KBM-7 (cell line): ENCODE data around the gene SLC1A2.

Experiments used
- DNase-seq: peaks from one replicate; pipeline ENCODE4 v3.0.0-alpha.2; 2015
- in situ Hi-C: fragments of 300-500 bp; cut with MboI; formaldehyde crosslinking; loops from 2 replicates; pipeline ENCODE4 v1.14.3; 2020; ENCODE audit warnings: low sequenced_read_pairs, low pct_unique_long_range_greater_than_20kb, mixed read lengths

Gene SLC1A2

DNA sequence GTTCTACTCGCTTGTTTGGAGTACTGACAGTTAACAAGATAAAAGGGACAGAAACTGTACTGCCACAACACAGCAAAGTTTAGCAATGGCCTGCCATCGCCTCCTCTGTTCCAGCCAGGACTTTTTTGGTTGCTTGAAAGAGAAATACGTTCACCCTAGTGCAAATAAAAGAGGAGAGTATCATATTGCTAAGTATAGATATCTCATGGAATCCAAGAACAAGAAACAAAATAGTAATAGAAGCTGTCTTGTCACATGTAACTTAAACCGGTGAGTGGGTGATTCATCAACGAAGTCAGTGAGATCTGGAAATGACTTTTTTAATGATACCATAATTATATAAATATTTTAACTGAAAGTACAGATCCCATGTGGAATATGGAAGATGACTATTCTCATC is 35.4 kb downstream of the SLC1A2 start:
- no peak for DNase-seq
- in situ Hi-C loops: no loop called here

DNA sequence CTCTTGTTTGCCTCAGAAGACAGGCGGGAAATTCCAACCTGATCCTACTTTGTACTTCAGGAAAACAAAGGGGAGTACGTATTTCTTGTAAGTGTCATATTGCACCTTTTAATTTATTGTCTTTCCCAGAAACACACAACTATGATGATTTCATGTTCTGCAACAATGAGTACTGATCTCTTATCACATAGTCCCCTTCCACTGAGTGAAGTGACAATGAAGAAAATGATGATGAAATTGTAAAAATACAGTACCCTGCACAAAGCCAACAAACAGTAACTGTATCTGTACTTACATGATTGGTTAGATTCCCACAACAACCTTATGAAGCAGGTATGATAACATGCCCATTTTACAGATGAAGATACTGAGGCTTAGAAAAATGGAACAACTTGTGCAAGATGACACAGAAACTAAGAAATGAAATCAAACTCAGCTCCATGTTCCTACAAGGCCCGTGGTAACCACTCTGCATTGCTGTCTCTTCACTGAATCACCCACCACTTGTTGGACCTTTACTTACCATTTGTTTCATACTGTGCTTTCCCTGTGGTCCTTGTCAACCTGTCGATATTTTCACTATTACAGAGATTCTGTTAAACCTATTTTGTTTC is 37.5 kb downstream of the SLC1A2 start:
- in situ Hi-C loops: no loop called here
- DNase-seq: no peak

DNA sequence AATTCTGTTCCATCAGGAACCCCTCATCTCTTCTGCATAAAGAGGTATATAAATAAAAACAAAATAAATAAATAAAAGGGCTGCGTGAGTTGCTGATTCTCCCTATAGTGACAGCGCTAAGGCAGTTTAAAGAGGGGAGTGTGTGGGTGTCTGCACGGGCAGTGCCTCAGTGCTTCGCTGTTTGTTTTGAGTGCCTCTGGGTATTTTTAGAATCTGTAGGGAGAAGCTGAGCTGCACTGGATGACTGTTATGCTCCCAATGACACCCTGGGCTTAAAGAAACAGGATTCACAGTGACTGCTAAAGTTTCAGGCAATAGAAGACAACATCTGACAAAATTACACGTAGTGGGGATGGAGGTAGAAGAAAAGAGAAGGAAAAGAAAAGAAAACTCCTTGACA is 38.8 kb downstream of the SLC1A2 start:
- DNase-seq: no peak
- in situ Hi-C loops: no loop called here

DNA sequence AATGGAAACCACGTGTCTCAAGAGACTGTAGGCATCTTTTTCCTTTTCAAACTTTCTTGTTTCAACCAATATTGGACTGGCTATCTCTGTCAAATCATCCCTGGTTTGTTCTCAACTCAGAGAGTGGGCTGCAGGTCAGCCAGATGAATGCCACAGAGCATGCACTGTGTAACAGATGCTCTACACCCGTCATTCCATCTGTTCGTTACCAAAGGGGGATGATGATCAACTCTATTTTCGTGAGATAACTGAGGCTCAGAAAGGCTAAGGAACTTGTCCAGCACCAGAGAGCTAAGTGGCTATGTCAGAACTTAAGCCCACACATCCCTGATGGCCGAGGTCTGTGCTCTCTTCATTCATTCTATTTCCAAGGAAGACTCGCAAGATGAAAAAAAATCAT is 42.1 kb downstream of the SLC1A2 start:
- in situ Hi-C loops: no loop called here
- DNase-seq: no peak

DNA sequence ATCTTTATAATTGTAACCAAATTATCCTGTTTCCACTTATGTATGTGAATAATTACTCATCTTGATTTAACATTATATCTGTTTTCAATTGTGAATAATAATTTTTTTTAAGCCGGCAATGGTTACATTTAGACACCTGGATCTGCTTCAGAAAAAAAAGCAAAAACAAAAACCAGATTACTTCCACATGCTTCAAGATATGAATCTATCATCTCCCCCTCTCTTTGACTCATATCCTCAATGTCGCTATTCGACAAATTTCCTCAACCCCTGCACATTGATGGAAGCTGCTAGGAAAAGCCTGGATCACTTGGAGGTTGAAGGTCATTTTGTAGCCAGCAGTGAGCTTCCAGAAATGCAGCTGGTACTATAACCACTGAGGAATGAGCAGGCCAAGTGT is 42.7 kb downstream of the SLC1A2 start:
- in situ Hi-C loops: no loop called here
- no peak for DNase-seq

DNA sequence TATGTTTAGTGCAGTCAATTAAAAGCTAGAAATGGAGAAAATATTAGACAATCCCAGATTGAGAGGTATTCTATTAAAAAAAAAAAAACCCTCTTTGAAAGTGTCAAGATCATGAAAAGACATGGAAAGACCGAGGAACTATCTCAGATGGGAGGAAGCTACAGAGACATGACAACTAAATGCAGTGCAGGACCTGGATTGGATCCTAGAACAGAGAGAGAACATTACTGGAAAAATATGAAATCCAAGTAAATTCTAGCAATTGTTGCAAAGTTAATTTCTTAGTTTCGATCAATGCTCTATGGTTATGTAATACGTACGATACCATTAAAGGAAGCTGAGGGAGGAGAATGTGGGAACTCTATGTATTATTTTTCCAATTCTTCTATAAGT is 43.2 kb downstream of the SLC1A2 start:
- DNase-seq: no peak
- in situ Hi-C loops: no loop called here

DNA sequence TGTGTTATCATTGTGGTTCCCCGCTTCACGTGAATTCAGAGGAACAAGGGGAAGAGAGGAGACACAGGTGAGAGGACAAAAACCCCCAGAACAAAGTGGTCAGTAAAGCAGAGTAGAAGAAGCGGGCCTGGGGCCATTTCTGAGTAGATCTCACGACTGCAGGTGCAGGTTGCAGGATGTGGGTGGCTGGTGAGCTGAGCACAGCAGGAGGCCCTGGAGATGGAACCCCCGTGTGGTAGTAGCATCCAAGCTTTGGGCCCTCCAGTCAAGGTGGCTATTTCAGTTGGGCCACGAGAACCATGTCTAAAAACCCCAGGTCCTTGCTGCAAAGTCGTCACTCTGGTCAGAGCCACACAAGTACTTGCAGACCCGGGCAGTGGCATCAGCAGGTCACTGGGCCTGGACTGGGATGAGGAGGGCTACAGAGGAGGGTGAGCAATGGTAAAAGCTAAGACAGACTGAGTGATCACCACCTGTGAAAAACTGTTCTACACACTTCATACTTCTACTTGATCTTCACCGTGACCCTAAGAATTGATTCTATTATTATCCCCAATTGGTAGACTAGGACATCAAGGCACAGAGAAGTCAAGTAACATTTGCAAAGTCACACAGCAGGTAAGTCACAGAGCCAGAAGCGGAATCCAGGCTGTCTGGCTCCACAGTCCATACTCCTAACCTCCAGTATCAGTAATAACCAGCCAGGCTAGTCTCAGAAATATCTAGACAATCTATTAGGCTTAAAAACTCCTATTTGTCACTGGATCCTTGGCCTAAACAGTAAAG is 43.8 kb downstream of the SLC1A2 start:
- in situ Hi-C loops: no loop called here
- no peak for DNase-seq

DNA sequence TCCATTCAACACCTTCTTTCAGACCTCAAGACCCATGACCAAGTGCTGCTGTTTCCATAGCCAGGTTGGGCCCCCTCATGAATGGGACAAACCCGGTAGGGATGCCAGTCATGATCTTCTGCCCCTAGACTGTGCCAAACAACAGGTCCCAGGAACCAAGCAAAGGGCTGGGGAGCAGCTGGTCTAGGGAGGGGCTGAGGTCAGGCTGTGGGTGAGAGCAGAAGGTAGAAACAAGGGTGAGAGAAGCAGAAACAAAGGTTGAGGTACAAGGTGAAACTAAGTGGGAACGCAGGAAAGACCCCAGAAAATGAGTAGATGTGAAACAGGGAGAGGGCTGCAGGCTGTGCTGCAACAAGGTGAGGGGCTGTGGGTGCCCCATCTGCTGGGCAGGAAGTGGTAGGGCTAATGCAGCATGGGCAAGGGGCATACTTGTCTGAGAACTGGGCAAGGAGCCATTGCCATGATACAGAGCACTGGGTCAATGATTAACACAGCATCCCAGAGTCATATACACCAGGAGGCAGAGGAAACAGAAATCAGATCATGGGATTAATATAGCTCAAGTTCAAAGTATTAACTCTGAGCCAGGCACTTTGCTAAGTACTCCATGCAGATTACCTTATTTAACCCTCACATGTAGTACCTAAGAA is 45.9 kb downstream of the SLC1A2 start:
- no peak for DNase-seq

DNA sequence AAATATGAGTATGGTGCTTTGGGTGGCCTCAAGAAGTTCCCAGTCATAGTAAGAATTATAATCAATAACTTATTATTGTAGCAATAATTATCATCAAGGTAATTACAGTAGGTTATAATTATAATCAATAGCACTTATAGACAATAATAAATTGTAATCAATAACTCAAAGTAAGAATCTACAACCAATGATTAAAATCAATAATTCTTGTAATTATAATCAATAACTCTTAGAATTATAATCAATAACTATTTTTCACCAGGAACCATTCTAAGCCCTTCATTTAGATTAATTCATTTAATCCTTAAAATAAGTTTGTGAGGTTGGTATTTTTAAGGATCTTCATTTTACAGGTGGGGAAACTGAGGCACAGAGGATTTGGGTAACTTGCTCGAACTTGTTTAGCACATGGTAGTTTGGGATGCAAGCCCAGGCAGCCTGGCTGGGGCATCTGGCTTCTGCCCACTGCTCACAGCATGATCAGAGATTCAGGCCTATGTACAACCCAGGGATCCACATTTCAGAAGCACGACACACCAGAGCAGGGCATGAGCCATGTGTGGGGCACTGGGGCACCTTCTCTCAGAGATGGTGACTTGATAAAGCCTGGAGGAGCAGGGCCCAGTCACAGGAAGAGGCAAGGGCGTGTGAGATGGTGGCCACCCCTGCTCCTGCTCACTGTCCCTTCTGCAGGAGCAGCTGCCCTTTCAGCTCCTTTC is 46.6 kb downstream of the SLC1A2 start:
- in situ Hi-C loops: no loop called here
- DNase-seq: no peak

More for the DNA sequence above, 45.9 kb downstream of the SLC1A2 start:
- in situ Hi-C loops: no loop called here

DNA sequence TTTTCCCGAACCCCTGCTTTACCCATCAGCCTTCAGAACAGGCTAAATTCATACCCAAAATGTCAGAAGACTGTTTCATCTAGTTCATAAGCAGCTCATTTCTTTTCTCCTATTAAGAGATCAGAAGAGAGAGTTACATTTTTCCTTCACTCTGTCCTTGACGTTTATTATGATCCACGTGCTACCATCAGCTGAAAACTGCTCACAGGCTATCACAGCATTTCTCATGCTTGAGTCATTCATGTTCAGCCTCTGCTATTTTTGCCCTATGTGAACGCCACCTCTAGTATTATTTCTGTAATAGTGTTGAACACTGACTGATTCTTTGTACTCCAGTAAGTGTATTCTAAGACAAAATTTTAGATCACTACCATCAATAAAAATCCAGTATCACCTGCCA is 51.9 kb downstream of the SLC1A2 start:
- in situ Hi-C loops: no loop called here
- DNase-seq: no peak

DNA sequence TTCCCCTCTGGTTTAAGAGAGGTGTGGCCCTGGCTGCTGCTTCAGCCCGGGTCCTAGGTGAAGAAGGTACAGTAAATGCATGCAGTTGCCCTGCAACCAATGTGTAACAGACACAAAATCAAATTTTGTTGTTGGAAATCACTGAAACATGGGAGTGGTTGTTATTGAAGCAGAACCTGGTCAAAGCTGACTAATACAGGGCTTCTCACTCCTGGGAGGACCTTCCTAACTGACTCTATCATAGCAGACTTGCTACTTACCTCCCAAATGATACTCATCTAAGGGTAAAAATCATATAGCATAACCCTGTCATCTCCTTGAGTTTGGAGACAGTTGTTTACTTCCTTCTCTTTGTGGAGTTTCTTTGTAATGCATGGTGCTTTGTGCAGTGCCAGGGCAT is 52.6 kb downstream of the SLC1A2 start:
- no peak for DNase-seq
- in situ Hi-C loops: no loop called here

DNA sequence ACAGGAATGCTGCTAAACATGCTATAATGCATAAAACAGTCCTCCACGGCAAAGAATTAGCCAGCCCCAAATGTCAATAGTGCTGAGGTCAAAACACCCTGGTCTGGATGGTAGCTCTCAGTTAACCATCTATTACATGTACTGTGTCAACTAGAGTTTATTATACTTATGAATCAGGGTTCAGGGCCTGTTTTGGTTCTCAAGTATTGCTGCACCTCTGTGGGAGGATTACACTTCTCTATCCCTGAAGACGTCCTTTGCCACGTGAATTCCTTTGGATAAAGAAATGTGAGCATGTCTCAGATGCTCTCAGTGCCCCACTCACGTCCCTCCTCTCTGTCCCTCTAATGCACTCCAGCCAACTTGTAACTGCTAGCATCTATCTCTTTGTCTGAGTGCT is 53.4 kb downstream of the SLC1A2 start:
- no peak for DNase-seq
- in situ Hi-C loops: no loop called here

DNA sequence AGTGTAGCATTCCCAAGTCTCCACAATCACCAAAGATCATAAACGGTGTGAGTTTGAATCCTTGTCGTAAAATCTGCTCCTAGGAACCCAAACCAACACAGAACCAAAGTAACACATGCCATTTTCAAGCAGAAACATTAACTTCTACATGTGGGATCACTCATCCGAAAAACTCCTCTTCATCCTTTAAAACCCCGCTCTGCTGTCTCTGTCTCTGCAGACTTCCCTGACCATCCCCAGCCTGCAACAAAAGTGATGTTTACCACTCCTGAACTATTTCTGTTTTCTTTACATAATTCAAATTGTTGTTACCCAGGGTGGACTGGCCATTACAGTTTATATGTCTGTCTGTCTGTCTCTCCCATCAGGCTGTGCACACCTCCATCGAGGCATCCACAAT is 54.0 kb downstream of the SLC1A2 start:
- DNase-seq: no peak
- in situ Hi-C loops: no loop called here

DNA sequence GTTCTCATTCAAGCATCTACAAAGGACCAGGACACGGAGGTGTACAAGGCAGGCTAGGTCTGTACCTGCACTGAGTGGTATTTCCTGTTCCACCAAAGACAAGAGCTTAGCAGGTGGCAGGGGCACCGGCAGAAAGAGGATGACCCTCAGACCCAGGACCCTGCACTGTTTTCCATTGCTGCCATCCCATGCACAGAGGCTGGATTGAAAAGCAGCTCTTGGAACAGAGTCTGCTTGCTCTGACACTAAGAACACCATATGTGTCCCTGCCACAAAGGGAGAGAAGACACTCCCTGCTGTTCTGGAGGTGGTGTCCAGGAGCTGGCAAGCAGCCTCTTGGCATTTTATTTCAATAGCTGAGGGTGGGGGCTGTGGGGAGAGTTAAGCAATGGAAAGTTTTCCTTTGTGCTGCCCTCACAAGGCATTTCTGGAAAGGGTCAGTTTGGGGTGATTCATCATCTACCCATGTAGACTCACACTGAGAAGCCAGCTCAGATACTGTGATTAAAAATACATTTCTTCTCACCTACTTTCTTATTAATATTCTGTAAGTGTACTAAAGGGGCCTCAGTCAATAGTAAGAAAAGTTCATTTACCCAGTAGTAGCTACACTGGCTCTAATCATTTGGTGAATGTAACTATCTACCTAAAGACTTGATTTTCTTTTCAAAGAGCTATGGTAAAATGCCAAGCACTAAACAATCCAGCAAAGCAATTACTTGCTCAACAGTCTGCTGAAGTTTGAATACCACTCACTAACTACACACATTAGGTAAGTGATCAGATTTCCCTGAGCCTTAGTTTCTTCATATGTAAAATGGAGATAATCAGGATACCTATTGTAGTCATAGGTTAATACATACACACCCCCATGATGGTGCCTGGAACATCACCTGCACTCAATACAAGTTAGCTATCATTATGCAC is 55.2 kb downstream of the SLC1A2 start:
- in situ Hi-C loops: no loop called here
- no peak for DNase-seq

DNA sequence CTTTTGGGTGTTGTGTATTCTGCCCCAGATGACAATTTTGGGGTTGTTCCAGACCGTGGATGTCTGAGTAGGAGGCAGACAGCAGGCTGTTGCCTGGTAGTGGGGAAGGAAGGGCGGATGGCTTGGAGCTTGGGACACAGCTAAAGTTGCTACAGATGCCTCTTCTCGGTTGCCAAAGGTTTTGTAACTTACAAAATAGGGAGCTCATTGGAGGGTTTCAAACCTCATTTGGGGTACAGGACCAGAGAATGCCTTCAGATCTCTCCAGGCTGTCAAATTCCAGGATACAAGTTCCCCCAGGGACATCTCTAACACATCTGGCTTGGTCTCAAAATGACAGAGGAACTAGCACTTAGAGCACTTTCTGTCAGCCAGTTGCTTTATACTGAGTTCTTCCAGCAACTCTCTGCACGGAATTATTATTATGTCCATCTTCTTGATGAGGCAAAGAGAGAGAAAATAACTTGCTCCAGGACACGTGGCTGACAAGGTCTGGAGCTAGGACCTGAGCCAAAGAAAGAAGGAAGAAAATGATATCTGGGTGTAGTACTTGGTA is 56.0 kb downstream of the SLC1A2 start:
- DNase-seq: no peak
- in situ Hi-C loops: no loop called here

DNA sequence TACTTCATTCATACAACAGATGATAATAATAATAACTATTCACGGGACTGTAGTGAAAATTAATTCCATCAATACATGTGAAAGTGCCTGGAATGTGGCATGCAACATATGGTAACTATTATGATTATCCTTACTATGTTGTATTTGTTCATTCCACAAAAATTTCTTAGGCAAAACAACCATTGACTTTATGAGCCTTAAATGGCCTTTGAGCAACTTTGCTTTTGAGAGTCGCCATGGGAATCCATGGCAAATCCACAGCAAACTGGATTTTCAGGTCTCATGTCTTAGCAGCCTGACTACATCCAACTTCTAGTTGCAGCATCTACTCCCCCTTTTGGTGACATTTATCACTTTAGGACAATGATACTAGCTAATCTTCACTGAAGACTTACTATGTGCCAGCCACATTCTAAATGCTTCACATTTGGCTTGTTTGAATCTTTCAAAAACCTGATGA is 56.8 kb downstream of the SLC1A2 start:
- in situ Hi-C loops: no loop called here
- no peak for DNase-seq

DNA sequence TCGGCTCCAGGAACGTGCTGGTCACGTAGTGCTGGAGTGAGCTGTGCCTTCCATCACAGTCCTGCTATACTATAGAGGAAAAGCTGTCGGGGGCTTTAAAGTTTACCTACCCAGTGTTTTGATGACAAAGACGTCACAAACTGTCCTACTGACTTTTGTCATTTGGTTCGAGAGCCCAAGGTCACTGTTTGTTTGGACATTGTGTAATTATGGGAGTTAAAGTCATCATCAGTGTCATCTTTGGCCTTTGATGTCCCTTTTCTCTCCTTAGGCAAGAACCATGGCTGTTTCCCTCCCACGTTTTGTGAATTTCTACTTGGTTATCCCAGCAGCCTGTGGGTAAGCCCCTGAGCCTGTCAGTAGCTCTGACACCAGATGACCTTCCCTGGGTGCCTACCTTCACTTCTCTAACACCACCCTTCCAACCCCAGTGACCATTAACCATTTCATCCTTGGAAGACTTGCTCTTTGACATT is 59.3 kb downstream of the SLC1A2 start:
- in situ Hi-C loops: no loop called here
- no peak for DNase-seq

DNA sequence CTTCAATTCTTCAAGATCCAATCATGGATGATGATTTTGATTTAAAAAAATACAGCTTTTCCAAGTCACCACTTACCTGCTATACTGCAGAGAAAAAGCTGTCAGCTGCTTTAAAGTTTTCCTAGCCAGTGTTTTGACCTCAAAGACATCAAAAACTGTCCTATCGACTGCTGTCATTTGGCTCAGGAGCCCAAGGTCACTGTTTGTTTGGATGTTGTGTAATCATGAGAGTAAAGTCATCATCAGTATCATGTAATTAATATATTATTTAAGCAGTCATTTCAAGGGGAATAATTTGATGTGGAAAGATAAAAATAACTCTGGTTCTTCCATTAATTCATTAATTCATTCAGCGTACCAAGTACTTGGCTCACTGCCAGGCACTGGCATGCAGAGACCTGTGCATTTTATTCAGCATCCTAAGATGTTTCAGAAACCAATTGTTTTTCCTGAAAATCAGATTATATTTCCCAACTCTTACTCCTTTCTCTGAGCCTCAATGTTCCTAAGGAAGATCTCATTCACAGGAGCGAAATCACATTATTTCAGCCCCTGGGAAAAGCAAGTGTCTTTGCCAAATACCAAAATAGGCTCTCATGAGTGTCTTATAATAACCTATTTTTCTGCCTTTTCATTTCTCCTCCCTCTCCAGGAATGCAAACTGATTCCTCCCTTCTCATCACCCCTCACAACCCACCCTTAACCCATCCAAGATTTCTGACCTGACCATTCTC is 59.9 kb downstream of the SLC1A2 start:
- in situ Hi-C loops: no loop called here
- no peak for DNase-seq
